ENCODE data around the gene NGF.

The NGF gene

DNA sequence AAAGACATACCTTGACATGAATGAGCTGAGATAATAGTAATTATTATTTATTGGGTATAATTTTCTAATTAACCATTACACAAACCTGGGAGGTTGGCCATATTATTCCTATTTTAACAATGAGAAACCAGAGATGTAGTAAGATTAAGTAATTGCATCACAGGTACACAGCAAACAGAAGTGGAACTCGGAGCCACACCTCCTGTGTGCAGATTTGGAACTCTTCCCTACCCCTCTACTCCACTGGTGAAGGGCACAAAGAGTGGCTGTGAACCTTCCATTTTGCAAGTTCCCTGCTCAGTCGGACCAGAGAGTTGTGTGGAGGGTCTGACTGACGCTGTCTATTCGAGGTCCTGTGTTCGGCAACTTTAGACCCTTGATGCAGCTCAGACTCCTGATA lies 45.0 kb downstream of the NGF start:
- TF ChIP-seq, protein P1, sequence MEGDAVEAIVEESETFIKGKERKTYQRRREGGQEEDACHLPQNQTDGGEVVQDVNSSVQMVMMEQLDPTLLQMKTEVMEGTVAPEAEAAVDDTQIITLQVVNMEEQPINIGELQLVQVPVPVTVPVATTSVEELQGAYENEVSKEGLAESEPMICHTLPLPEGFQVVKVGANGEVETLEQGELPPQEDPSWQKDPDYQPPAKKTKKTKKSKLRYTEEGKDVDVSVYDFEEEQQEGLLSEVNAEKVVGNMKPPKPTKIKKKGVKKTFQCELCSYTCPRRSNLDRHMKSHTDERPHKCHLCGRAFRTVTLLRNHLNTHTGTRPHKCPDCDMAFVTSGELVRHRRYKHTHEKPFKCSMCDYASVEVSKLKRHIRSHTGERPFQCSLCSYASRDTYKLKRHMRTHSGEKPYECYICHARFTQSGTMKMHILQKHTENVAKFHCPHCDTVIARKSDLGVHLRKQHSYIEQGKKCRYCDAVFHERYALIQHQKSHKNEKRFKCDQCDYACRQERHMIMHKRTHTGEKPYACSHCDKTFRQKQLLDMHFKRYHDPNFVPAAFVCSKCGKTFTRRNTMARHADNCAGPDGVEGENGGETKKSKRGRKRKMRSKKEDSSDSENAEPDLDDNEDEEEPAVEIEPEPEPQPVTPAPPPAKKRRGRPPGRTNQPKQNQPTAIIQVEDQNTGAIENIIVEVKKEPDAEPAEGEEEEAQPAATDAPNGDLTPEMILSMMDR (conservative IDR thresholded peaks at IDR 0.05; ENCODE audit: low read depth, low read length): no peak

DNA sequence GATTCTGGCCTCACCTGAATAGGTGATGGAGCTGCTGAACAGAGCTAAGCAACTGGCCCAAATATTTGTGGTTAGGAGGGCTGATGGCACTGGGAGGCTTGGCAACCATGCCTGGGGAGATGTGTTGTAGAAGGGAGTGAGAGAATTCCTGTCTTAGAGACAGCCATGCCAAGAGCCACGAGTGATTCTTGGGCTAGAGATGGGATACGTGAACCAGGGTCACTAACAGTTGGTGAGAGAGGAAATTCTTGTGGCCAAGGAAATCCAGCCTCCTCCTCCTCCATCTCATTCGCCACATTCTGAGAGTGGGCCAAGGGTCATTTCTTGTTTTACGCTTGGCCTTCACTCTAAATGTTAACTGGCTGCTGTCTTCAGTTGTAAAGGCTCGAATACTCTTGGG lies 46.3 kb downstream of the NGF start:
- H3K4me3 ChIP-seq (ENCODE audit: low read length): no peak overlapping the region
- TF ChIP-seq, protein P1 (conservative IDR thresholded peaks at IDR 0.05; ENCODE audit: low read depth, low read length): no peak

More for the DNA sequence above, 45.0 kb downstream of the NGF start:
- no peak overlapping the region for H3K4me3 ChIP-seq (ENCODE audit: low read length)
- DNase-seq (ENCODE audit: low read depth): no peak

DNA sequence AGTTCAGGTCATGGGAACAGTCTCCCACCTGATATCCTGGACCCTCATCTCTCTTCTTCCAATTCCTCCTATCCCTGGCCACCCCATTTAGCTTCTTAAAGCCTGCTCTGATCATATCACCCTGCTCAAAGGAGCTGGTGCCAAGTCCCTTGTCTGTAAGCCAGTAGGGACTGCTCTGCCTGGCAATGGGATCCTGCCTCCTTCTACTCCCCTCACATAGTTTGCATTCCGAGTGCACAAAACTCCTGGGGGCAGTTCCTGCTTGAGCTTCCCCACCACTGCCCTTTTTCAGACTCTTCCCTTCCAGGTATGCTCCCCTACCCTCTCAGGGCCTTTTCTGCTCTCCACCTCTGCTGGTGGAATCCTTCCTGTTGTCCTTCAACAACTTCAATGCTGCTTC lies 48.1 kb downstream of the NGF start:
- TF ChIP-seq, protein P1 (conservative IDR thresholded peaks at IDR 0.05; ENCODE audit: low read depth, low read length): no peak
- DNase-seq (ENCODE audit: low read depth): no peak
- H3K4me3 ChIP-seq (ENCODE audit: low read length): no peak overlapping the region

More for the DNA sequence above, 46.3 kb downstream of the NGF start:
- no peak for DNase-seq (ENCODE audit: low read depth)

DNA sequence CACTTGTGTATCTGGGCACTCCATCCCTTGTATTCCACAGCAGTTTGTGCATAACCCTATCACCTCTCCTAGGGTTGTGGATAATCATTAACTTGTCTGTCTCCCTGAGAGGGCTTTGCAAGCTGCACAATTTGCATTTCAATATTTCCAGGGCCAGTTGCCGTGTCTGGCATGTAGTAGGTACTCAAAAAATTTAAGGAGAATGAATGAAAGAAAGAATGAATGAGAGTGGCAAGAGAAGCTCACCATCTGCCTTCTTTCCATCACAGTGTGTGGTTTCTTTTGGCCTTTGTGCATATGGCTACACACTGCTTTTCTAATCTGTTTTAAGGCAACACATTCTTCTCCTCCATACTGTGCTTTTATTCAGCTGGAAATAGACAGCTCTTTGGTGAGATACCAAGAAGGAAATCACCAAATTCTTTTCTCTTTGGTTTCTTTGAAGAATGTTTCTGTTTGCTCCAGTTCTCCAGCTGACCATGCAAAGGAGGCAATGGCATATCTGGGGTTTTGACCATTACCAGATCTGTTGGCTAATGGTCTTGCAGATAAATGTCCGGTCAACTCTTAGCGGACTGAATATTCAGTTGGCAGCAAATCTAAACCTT lies 49.4 kb downstream of the NGF start:
- no peak for DNase-seq (ENCODE audit: low read depth)
- H3K4me3 ChIP-seq (ENCODE audit: low read length): no peak overlapping the region
- TF ChIP-seq, protein P1 (conservative IDR thresholded peaks at IDR 0.05; ENCODE audit: low read depth, low read length): no peak

DNA sequence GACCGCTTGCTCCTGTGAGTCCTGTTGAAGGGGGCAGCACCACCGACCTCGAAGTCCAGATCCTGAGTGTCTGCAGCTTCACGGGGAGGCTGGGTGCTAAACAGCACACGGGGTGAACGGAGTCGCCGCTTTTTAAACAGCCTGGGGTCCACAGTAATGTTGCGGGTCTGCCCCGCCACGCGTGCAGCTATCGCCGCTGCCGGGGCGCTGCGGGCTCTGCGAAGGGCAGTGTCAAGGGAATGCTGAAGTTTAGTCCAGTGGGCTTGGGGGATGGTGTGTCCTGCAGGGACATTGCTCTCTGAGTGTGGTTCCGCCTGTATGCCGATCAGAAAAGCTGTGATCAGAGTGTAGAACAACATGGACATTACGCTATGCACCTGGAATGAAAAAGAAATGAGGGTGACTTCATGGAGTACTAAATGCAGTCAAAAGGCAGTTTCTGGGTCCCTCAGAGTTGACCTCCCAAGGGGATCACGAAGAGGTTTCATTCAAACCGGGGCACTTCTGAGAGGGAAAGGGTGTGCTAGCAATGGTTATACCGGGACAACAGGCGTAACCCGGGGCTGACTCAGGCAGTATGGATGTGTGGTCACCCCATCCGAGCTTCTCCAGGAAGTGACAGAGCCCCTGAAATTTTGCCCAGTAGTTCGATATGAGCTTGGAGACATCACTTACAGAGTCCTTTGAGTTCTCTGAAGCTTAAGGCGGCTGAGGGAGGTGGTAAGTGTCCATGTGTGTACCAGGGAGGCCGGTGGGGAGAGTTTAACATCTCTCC lies 51.4 kb downstream of the NGF start:
- no peak for DNase-seq (ENCODE audit: low read depth)
- no peak overlapping the region for H3K4me3 ChIP-seq (ENCODE audit: low read length)
- TF ChIP-seq, protein P1 (conservative IDR thresholded peaks at IDR 0.05; ENCODE audit: low read depth, low read length): no peak

DNA sequence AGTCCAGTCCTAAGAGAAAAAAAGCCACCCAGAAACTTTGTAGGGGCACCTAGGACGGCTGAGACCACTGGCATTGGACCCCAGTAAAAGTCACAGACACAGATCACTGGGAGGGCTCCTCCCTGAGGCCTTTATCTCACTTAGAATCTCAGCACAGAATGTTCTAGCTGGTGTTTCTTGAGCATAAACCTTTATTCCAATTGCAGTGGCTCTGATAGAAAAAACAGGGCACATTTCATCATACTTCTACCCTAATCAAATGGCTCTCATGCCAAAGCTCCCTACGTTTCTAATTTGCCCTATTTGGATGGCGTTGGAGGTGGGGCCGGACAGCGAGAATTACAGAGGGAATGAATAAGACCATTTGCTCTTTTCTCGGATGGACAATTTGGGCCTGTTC lies 53.8 kb downstream of the NGF start:
- TF ChIP-seq, protein P1 (conservative IDR thresholded peaks at IDR 0.05; ENCODE audit: low read depth, low read length): no peak
- no peak for DNase-seq (ENCODE audit: low read depth)
- no peak overlapping the region for H3K4me3 ChIP-seq (ENCODE audit: low read length)

DNA sequence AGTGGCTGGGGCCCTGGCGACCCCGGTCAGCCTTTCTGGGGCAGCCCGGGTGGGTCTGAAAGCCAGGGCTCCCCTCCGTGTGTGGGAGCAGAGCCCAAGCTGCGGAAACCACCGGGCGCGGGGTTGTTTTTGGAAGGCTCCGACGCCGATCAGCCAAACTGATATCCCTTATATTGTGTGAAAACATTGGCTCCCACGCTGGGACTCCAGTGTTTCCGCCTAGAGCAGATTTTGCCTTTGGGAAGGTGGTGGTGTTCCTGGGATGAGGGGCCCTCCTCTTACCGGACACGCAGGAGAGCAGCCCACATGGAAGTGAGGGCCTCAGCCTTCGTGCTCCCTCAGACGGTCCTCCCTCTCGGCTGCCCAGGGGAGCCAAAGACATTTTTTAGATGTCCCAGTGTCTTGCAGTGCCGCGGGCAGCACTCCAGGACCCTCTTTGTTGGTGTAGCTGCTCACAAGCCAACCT lies 54.3 kb downstream of the NGF start:
- H3K4me3 ChIP-seq (ENCODE audit: low read length): no peak overlapping the region
- TF ChIP-seq, protein P1 (conservative IDR thresholded peaks at IDR 0.05; ENCODE audit: low read depth, low read length): no peak
- no peak for DNase-seq (ENCODE audit: low read depth)
